ENCODE data around the gene DNAH9. TPM values are rescaled to one million over a fixed set of nuclear protein-coding genes. Genes with fewer than 3 reads are reported as not detected.

Gene DNAH9
- total RNA-seq, 2 donors from 2014 or later: 0.52 to 9.6 TPM

DNA sequence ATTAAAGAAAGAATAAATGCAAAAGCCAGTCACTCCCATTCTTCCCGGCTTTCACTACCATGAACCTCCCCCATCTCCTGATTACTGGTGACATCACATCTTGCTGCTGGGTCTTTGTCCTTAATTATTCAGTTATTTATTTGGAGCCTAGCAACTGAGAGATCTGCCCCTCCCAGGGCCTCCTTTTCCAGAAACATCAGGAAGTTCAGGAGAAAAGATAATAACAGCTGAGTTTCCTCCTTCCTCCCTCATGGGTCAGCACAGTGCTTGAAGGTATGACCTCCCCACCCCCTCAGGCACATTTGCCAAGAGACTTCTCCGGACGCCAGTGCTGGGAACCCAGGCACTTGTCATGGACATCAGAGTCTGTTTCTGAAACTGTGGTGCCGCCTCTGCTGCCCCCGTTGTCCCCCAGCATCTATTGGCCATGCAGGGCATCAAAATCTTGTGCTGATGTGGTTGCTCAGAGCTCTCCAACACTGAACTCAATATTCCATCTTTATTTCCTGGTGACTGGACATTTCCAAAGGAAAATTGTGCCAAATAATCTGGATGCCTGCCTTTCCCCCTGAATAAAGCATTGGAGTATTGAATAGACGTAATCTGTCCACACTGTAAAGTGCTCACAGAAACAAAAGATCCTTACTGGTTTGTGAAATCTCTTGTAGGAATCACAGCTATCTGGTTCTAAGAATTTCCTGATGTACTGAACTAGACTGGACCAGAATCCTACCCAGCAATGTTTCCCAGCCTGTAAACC lies 327.2 kb downstream of the DNAH9 start:
- TF ChIP-seq CTCF (IDR thresholded peaks at IDR 0.05) (no peak), POLR2A (IDR thresholded peaks at IDR 0.05) (no peak)
- WGBS, 2 donors: 51 to 62% methylated on average over 6 of the region's 6 CpGs
- no peak overlapping the region for H3K4me3 ChIP-seq
- H3K27me3 ChIP-seq: no peaks in the 10 kb centered on the region
- H3K9me3 ChIP-seq: no peaks in the 10 kb centered on the region
- intact Hi-C loops (cut with DNase I): no loop called here
- H3K4me1 ChIP-seq: no peaks in the 10 kb centered on the region
- no peak overlapping the region for H3K27ac ChIP-seq
- no peaks in the 10 kb centered on the region for H3K36me3 ChIP-seq (replicated peaks in 1 of 2; ENCODE audit: insufficient read depth in 1 of 2, low read depth in 2 of 2)
- no peak for ATAC-seq
- no peak for DNase-seq

- Histone ChIP-seq H3K27me3 (no peaks in the 10 kb centered on the region), H3K4me1 (no peaks in the 10 kb centered on the region), H3K9me3 (no peaks in the 10 kb centered on the region), H3K27ac (no peak overlapping the region), H3K36me3 (replicated peaks in 1 of 2; ENCODE audit: insufficient read depth in 1 of 2, low read depth in 2 of 2) (no peaks in the 10 kb centered on the region), H3K4me3 (no peak overlapping the region)
- DNase-seq (no peak), ATAC-seq (no peak)
- WGBS, 2 donors: 26 to 31% methylated on average over 4 of the region's 4 CpGs
- intact Hi-C loops (cut with DNase I): no loop called here
- TF ChIP-seq POLR2A (IDR thresholded peaks at IDR 0.05) (no peak), CTCF (IDR thresholded peaks at IDR 0.05) (no peak)
Measured at GRCh38 chr17:11928436-11928835, 330.2 kb downstream of the DNAH9 start.

- Histone ChIP-seq H3K27ac (no peak overlapping the region), H3K36me3 (replicated peaks in 1 of 2; ENCODE audit: insufficient read depth in 1 of 2, low read depth in 2 of 2) (no peaks in the 10 kb centered on the region), H3K4me3 (no peak overlapping the region), H3K27me3 (no peaks in the 10 kb centered on the region), H3K9me3 (no peaks in the 10 kb centered on the region), H3K4me1 (no peaks in the 10 kb centered on the region)
- WGBS, 2 donors: 74 to 79% methylated on average over 8 to 10 of the region's 10 CpGs
- intact Hi-C loops (cut with DNase I): no loop called here
- DNase-seq (no peak), ATAC-seq (no peak)
- TF ChIP-seq POLR2A (IDR thresholded peaks at IDR 0.05) (no peak), CTCF (IDR thresholded peaks at IDR 0.05) (no peak)
Measured at GRCh38 chr17:11932337-11932898, 334.1 kb downstream of the DNAH9 start.

DNA sequence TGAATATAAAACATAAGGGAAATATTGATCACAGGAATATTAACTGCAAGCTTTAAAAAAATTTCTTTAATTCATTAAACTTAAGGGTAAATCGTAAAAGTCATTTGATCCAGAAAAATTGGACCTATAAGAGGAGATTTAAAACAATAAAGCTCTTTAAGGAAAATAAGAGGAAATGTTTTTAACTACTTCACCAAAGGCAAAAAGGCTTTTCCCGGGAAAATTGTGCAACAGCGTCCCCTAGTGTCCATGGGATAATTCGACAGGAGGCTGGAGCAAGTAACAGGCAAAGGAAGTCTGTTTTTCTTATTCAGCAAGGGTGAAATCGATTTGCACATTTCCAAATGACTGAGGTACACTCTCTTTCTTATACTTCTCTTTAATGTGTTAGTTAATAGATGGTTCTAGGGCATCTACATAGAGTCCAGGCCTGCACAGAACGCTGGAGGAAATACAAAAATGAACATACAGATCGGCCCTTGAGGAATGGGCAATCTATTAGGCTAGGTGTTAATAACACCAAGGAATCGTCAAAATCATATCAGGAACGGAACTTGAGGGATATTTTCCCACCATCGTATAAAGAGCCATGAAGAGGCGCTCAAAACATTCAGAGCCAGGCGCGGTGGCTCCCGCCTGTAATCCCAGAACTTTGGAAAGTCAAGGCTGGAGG lies 337.6 kb downstream of the DNAH9 start:
- intact Hi-C loops (cut with DNase I): no loop called here
- no peaks in the 10 kb centered on the region for H3K27me3 ChIP-seq
- no peak overlapping the region for H3K4me3 ChIP-seq
- DNase-seq (peak in 3 of 4 donors; percentile 15 to 29 (median 18)), ATAC-seq (no peak)
- peak in 6 of 7 experiments; percentile 33 to 76 (median 54) for TF ChIP-seq CTCF (IDR thresholded peaks at IDR 0.05)
- TF ChIP-seq POLR2A (IDR thresholded peaks at IDR 0.05): no peak
- H3K4me1 ChIP-seq: no peaks in the 10 kb centered on the region
- 28 to 41% methylated on average over 14 of the region's 14 CpGs for WGBS, 2 donors
- no peak overlapping the region for H3K27ac ChIP-seq
- H3K36me3 ChIP-seq (replicated peaks in 1 of 2; ENCODE audit: insufficient read depth in 1 of 2, low read depth in 2 of 2): no peaks in the 10 kb centered on the region
- no peaks in the 10 kb centered on the region for H3K9me3 ChIP-seq

All from body of pancreas (tissue), 4 donors.